ENCODE data around the gene PROSER2.

PROSER2 gene

DNA sequence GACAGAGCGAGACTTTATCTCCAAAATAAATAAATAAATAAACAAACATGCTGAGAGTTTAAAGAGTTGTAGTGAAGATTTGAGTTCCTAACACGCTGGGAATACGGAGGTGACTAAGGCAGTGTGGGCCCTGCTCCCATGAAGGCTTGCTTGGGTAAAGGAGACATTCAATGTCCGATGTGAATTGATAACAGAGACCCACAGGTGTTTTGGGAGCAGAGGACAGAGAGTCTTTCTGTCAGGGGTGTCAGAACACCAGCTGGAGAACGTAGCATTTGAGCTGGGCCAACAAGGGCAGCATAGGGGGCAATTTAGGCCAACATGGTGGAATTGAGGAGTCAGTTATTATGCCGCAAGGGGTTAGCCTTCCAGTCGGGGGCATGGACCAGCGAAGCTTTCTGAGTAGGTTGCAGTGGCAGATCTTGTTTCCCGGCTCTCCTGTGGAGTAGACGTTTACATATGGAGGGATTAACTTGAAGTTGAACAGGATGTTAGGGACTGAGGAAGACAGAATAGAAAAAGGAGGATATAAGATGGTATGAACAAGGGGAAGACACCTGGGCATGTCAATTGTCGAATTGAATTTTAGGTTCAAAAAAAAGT, 5.6 kb downstream of the PROSER2 start:
- no peaks in the 10 kb centered on the region for H3K36me3 ChIP-seq

DNA sequence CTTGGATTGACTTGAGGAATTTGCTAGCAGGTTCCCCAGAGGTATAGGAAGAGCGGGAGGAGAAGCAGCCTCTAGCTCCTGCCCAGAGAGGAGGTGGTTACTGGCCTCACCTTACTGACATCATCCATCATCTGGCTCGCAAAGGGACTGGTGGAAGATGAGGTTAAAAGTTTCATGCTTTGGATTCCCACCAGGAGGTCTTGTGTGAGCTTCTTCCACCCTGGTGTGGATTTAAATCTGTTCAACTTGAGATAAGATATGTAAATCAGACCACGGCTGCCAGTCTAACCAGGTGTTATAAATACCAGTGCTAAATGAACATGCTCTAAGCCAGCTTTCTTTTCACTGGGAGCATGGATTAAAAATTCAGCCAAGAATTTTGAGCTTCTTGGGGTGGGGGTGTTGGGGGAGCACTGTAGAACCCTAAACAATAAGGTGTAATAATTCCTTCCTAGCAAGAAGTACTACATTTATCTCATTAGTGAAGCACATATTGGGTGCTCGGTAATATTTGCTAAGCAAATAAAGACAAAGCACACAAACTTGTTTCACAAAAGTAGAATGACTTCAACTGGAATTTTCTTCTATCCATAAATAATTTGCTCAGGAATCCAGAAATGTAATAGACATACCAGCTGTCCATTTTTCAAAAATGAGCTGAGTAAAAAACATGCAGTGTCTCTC, 7.8 kb downstream of the PROSER2 start:
- Histone ChIP-seq H3K4me1 (ENCODE audit: control insufficient read depth in 1 of 2, insufficient read depth in 1 of 2, low read depth in 1 of 2, low read length in 1 of 2) (no peaks in the 10 kb centered on the region), H3K27me3 (no peaks in the 10 kb centered on the region), H3K36me3 (no peaks in the 10 kb centered on the region), H3K9me3 (no peaks in the 10 kb centered on the region), H3K4me3 (ENCODE audit: low read depth in 1 of 2, low read length in 1 of 2) (no peak overlapping the region), H3K27ac (no peak overlapping the region)
- TF ChIP-seq, protein P1, sequence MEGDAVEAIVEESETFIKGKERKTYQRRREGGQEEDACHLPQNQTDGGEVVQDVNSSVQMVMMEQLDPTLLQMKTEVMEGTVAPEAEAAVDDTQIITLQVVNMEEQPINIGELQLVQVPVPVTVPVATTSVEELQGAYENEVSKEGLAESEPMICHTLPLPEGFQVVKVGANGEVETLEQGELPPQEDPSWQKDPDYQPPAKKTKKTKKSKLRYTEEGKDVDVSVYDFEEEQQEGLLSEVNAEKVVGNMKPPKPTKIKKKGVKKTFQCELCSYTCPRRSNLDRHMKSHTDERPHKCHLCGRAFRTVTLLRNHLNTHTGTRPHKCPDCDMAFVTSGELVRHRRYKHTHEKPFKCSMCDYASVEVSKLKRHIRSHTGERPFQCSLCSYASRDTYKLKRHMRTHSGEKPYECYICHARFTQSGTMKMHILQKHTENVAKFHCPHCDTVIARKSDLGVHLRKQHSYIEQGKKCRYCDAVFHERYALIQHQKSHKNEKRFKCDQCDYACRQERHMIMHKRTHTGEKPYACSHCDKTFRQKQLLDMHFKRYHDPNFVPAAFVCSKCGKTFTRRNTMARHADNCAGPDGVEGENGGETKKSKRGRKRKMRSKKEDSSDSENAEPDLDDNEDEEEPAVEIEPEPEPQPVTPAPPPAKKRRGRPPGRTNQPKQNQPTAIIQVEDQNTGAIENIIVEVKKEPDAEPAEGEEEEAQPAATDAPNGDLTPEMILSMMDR (IDR thresholded peaks at IDR 0.05) = no peak

More for the DNA sequence above, 5.6 kb downstream of the PROSER2 start:
- peaks cover 13% of the 10 kb centered on the region for H3K27me3 ChIP-seq
- H3K4me1 ChIP-seq (ENCODE audit: control insufficient read depth in 1 of 2, insufficient read depth in 1 of 2, low read depth in 1 of 2, low read length in 1 of 2) = peaks cover 1 to 4% of the 10 kb centered on the region in 2 experiments
- H3K9me3 ChIP-seq = no peaks in the 10 kb centered on the region
- no peak overlapping the region for H3K27ac ChIP-seq
- no peak overlapping the region for H3K4me3 ChIP-seq (ENCODE audit: low read depth in 1 of 2, low read length in 1 of 2)
- TF ChIP-seq, protein P1 (IDR thresholded peaks at IDR 0.05) = no peak

DNA sequence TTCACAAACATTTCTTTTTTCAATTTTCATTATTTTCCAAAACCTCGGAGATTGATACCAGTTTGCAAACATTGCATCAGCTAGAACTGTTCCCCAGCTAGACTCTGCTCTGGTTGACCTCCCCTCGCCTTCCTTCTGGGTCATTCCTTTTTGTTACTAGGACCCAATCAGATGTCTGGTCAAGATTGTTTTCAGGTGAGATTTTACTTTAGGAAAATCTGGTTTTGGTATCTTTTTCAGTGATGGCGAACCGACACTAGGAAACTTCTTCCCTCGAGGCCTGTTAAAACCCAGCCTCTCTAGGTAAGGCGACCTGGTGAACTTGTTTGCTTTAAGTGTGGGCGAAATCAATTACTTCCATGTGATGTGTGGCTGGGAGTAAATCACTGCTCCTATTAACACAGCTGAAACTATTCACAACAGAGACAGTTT, 8.4 kb downstream of the PROSER2 start:
- Histone ChIP-seq H3K27me3 (no peaks in the 10 kb centered on the region), H3K4me3 (ENCODE audit: low read depth in 1 of 2, low read length in 1 of 2) (no peak overlapping the region), H3K36me3 (no peaks in the 10 kb centered on the region), H3K9me3 (no peaks in the 10 kb centered on the region), H3K27ac (no peak overlapping the region), H3K4me1 (ENCODE audit: control insufficient read depth in 1 of 2, insufficient read depth in 1 of 2, low read depth in 1 of 2, low read length in 1 of 2) (no peaks in the 10 kb centered on the region)
- TF ChIP-seq, protein P1 (IDR thresholded peaks at IDR 0.05) = no peak

DNA sequence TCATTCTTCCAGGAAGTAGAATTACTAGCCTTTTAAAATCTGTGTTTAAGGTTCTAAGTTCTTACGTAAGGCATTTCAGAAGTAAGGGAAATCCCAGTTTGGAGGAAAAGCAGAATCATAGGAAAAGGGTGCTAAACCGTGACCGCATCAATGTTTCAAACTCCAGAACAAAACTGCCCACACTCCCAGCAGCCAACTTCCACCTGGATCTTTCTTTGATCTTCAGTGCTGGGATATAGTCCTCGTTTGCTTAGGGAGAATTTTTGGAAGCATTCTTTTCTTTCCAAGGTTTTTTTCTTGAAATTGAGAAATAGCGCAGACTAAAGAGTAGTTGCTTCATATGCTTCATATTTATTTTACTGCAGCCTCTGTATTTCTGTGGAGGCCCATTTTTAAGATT, 8.9 kb downstream of the PROSER2 start:
- no peaks in the 10 kb centered on the region for H3K27me3 ChIP-seq
- H3K27ac ChIP-seq = no peak overlapping the region
- H3K9me3 ChIP-seq = no peaks in the 10 kb centered on the region
- TF ChIP-seq, protein P1 (IDR thresholded peaks at IDR 0.05) = no peak
- no peak overlapping the region for H3K4me3 ChIP-seq (ENCODE audit: low read depth in 1 of 2, low read length in 1 of 2)
- H3K4me1 ChIP-seq (ENCODE audit: control insufficient read depth in 1 of 2, insufficient read depth in 1 of 2, low read depth in 1 of 2, low read length in 1 of 2) = no peaks in the 10 kb centered on the region
- no peaks in the 10 kb centered on the region for H3K36me3 ChIP-seq

DNA sequence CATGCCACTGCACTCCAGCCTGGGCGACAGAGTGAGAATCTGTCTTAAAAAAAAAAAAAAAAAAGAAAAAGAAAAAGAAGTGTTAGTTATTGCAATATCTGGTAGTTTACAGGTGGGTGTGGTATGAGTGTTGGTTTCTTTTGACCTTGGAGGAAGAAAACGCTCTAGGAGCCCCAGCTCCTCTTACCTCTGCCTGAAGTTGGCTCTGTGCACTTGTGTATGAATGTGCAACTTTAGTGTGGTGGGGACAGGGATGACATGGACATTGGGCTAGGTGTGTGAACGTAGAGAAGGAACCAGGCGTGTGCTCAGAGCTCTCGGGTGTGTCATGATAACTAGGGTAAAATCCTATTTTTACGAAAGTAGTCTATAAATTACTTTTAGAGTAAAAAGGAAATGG, 11.9 kb downstream of the PROSER2 start:
- Histone ChIP-seq H3K27ac (no peak overlapping the region), H3K27me3 (no peaks in the 10 kb centered on the region), H3K4me1 (ENCODE audit: control insufficient read depth in 1 of 2, insufficient read depth in 1 of 2, low read depth in 1 of 2, low read length in 1 of 2) (peaks cover 0 to 10% of the 10 kb centered on the region in 2 experiments), H3K9me3 (no peaks in the 10 kb centered on the region), H3K36me3 (no peaks in the 10 kb centered on the region), H3K4me3 (ENCODE audit: low read depth in 1 of 2, low read length in 1 of 2) (no peak overlapping the region)
- TF ChIP-seq, protein P1 (IDR thresholded peaks at IDR 0.05) = no peak
